Mucosa of descending colon (tissue), 3 donors: ENCODE measurements around the gene KLF3. TPM values are rescaled to one million over a fixed set of nuclear protein-coding genes. Genes with fewer than 3 reads are reported as not detected.

ENCODE experiments used
- ATAC-seq: fragments of 200-7000 bp; cut with Tn5 transposase; one replicate; pipeline ENCODE4 v1.9.1; 2020; ENCODE audit warnings: mild to moderate bottlenecking, moderate library complexity
- DNase-seq, 3 donors: peaks; one replicate each; pipeline ENCODE4 v3.0.0-alpha.2; 2020
- H3K36me3 ChIP-seq: fragments of 200-600 bp; one replicate; pipeline ENCODE4 v1.8.0; 2021; ENCODE audit warnings: low read depth, mild to moderate bottlenecking
- H3K4me1 ChIP-seq: fragments of 200-600 bp; one replicate; pipeline ENCODE4 v1.8.0; 2021; ENCODE audit warnings: low read depth, mild to moderate bottlenecking
- H3K4me3 ChIP-seq: fragments of 200-600 bp; one replicate; pipeline ENCODE4 v1.8.0; 2021; ENCODE audit warnings: mild to moderate bottlenecking
- H3K9me3 ChIP-seq: fragments of 200-600 bp; one replicate; pipeline ENCODE4 v1.8.0; 2021; ENCODE audit warnings: mild to moderate bottlenecking
- CTCF ChIP-seq: fragments of 200-600 bp; IDR thresholded peaks from one replicate; pipeline ENCODE4 v1.8.0; 2022; ENCODE audit warnings: antibody characterized with exemption, mild to moderate bottlenecking
- intact Hi-C, 2 donors: fragments of 100-400 bp; cut with DNase I in 1 of 2; cut with micrococcal nuclease in 1 of 2; formaldehyde crosslinking; loops; one replicate each; pipeline versions ENCODE4 v1.11.0 to v1.11.1; 2022; cut with DNase I, micrococcal nuclease
- total RNA-seq, 3 donors: library from RNA; stranded (reverse); fragmentation: NEBNext Ultra II Directional in 2 of 3; extraction: Animal tissue kit (Norgen Biotek cat#: 25700) in 2 of 3; gene quantifications; one replicate each; pipeline versions ENCODE4 v1.2.1 to v1.2.4, GENCODE V29; 2021 to 2023
- donor health status: DM: no; HTN: no; CAD: no; lungs with moderate emphysema.
- donor health status: DM: no; HTN: no; CAD: no.
- donor health status: DM: no; HTN: yes; CAD: no.

Gene KLF3
- total RNA-seq, 3 donors from 2014 or later, result 102 to 151 (median 128) TPM

- intact Hi-C loops, result no loop called here
- no peaks in the 10 kb centered on the region for H3K4me1 ChIP-seq
- no peak for TF ChIP-seq CTCF
- H3K9me3 ChIP-seq, result no peaks in the 10 kb centered on the region
- no peak for DNase-seq
- no peak for ATAC-seq
- no peak overlapping the region for H3K4me3 ChIP-seq
- H3K36me3 ChIP-seq, result no peaks in the 10 kb centered on the region
Observed at GRCh38 chr4:38704622-38705154, 40.7 kb downstream of the KLF3 start.

- no peak overlapping the region for H3K4me3 ChIP-seq
- ATAC-seq (no peak), DNase-seq (no peak)
- H3K36me3 ChIP-seq, result no peaks in the 10 kb centered on the region
- intact Hi-C loops, result no loop called here
- H3K9me3 ChIP-seq, result no peaks in the 10 kb centered on the region
- H3K4me1 ChIP-seq, result no peaks in the 10 kb centered on the region
- no peak for TF ChIP-seq CTCF
Observed at GRCh38 chr4:38706301-38706700, 42.3 kb downstream of the KLF3 start.

GRCh38 chr4:38710053-38710452 is 46.1 kb downstream of the KLF3 start:
- Histone ChIP-seq H3K9me3 (peaks cover 7% of the 10 kb centered on the region), H3K4me3 (no peak overlapping the region), H3K4me1 (no peaks in the 10 kb centered on the region), H3K36me3 (no peaks in the 10 kb centered on the region)
- DNase-seq (no peak), ATAC-seq (no peak)
- intact Hi-C loops, result no loop called here
- no peak for TF ChIP-seq CTCF

- Histone ChIP-seq H3K36me3 (no peaks in the 10 kb centered on the region), H3K4me1 (no peaks in the 10 kb centered on the region), H3K9me3 (peaks cover 7% of the 10 kb centered on the region), H3K4me3 (no peak overlapping the region)
- TF ChIP-seq CTCF, result no peak
- no peak for DNase-seq
- no peak for ATAC-seq
- intact Hi-C loops, result no loop called here
Observed at GRCh38 chr4:38711066-38711465, 47.1 kb downstream of the KLF3 start.

GRCh38 chr4:38715050-38715449 is 51.1 kb downstream of the KLF3 start:
- intact Hi-C loops, result no loop called here
- DNase-seq (no peak), ATAC-seq (no peak)
- Histone ChIP-seq H3K4me3 (no peak overlapping the region), H3K9me3 (peaks cover 7% of the 10 kb centered on the region), H3K36me3 (no peaks in the 10 kb centered on the region), H3K4me1 (no peaks in the 10 kb centered on the region)
- TF ChIP-seq CTCF, result no peak

GRCh38 chr4:38716256-38716655 is 52.3 kb downstream of the KLF3 start:
- no peak for TF ChIP-seq CTCF
- Histone ChIP-seq H3K9me3 (peaks cover 7% of the 10 kb centered on the region), H3K36me3 (no peaks in the 10 kb centered on the region), H3K4me1 (no peaks in the 10 kb centered on the region), H3K4me3 (no peak overlapping the region)
- DNase-seq (no peak), ATAC-seq (no peak)
- intact Hi-C loops, result no loop called here
